HG02943 (cell line): ENCODE measurements around the gene ALDH3B2.
"Not testable (repeated sequence)": the region's sequence is repeated elsewhere in the genome, so short reads cannot be mapped to it uniquely, and the experiment has no call there.

Experiments used
- ATAC-seq: cut with Tn5 transposase; IDR thresholded peaks from one replicate; pipeline ENCODE4 v1.9.1; 2021; ENCODE audit warnings: mild to moderate bottlenecking, low read depth, moderate library complexity; ENCODE audit not compliant: unreplicated experiment

Gene ALDH3B2

GRCh38 chr11:67663532-67664212 lies 10.8 kb downstream of the ALDH3B2 start:
- no peak for ATAC-seq

- ATAC-seq = no peak
Observed at GRCh38 chr11:67662835-67663531, 11.4 kb downstream of the ALDH3B2 start.

GRCh38 chr11:67662142-67662834 lies 12.1 kb downstream of the ALDH3B2 start:
- no peak for ATAC-seq

GRCh38 chr11:67660752-67661151 lies 13.7 kb downstream of the ALDH3B2 start:
- not testable (repeated sequence) for ATAC-seq

- not testable (repeated sequence) for ATAC-seq
Observed at GRCh38 chr11:67659651-67660165, 14.7 kb downstream of the ALDH3B2 start.

GRCh38 chr11:67657300-67657699 lies 17.1 kb downstream of the ALDH3B2 start:
- no peak for ATAC-seq

- ATAC-seq = no peak
Observed at GRCh38 chr11:67656278-67656922, 18.0 kb downstream of the ALDH3B2 start.

GRCh38 chr11:67654225-67654624 lies 20.2 kb downstream of the ALDH3B2 start:
- ATAC-seq = no peak

GRCh38 chr11:67652965-67653845 lies 21.2 kb downstream of the ALDH3B2 start:
- ATAC-seq = no peak

GRCh38 chr11:67651976-67652781 lies 22.2 kb downstream of the ALDH3B2 start:
- no peak for ATAC-seq

- ATAC-seq = no peak
Observed at GRCh38 chr11:67649634-67650510, 24.6 kb downstream of the ALDH3B2 start.

- no peak for ATAC-seq
Observed at GRCh38 chr11:67648796-67649613, 25.4 kb downstream of the ALDH3B2 start.

GRCh38 chr11:67648140-67648795 lies 26.2 kb downstream of the ALDH3B2 start:
- no peak for ATAC-seq

GRCh38 chr11:67647471-67647870 lies 27.0 kb downstream of the ALDH3B2 start:
- ATAC-seq = no peak

- no peak for ATAC-seq
Observed at GRCh38 chr11:67646535-67647336, 27.7 kb downstream of the ALDH3B2 start.
